Fibroblast of villous mesenchyme (primary cell): ENCODE measurements around the gene SPATA16. TPM values are rescaled to one million over a fixed set of nuclear protein-coding genes. Genes with fewer than 3 reads are reported as not detected.

Experiments used
- DNase-seq: peaks from one replicate; pipeline ENCODE4 v3.0.0-alpha.2; 2010; ENCODE audit warnings: low read depth
- H3K4me3 ChIP-seq: 2 replicates; pipeline ENCODE4 v1.5.1; 2011; ENCODE audit warnings: low read depth, mild to moderate bottlenecking, low read length
- CTCF ChIP-seq: IDR thresholded peaks from 2 replicates; pipeline ENCODE4 v1.5.1; 2012; ENCODE audit warnings: low read depth, mild to moderate bottlenecking, low read length; ENCODE audit not compliant: insufficient read depth
- total RNA-seq: library from RNA; depleted of rRNA; stranded (reverse); fragments of >200 nt; gene quantifications from 2 replicates; pipeline ENCODE4 v1.2.3, GENCODE V29; 2012

Gene SPATA16
- total RNA-seq, 1 donor = not detected

GRCh38 chr3:172839679-172840078, 301.4 kb downstream of the SPATA16 start:
- no peak for DNase-seq
- no peak for TF ChIP-seq CTCF
- no peak overlapping the region for H3K4me3 ChIP-seq
